Uterus (tissue), 2 donors: ENCODE data around the gene ZNF362.
"Not testable (repeated sequence)": the region's sequence is repeated elsewhere in the genome, so short reads cannot be mapped to it uniquely, and the experiment has no call there.

Experiments used
- POLR2A ChIP-seq, 2 donors: fragments of 450-650 bp; IDR thresholded peaks; one replicate each; pipeline ENCODE4 v1.6.1; 2016; ENCODE audit warnings: antibody characterized with exemption in 2 of 2, mild to moderate bottlenecking in 1 of 2, moderate library complexity in 1 of 2
- TF ChIP-seq, protein P1 (sequence below), 4 experiments: fragments of 200-600 bp in 2 of 4; fragments of 450-650 bp in 2 of 4; sonication (generic) in 2 of 4; IDR thresholded peaks; one replicate each; pipeline ENCODE4 v1.5.1; 2016 to 2019; ENCODE audit warnings: antibody characterized with exemption in 4 of 4, mild to moderate bottlenecking in 2 of 4, moderate library complexity in 1 of 4

DNA sequence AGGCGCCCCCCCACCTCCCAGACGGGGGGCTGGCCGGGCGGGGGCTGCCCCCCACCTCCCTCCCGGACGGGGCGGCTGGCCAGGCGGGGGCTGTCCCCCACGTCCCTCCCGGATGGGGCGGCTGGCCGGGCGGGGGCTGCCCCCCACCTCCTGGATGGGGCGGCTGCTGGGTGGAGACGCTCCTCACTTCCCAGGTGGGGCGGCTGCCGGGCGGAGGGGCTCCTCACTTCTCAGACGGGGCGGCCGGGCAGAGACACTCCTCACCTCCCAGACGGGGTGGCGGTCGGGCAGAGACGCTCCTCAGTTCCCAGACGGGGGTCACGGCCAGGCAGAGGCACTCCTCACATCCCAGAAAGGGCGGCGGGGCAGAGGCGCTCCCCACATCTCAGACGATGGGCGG is 53.1 kb downstream of the ZNF362 start:
- TF ChIP-seq, protein P1, sequence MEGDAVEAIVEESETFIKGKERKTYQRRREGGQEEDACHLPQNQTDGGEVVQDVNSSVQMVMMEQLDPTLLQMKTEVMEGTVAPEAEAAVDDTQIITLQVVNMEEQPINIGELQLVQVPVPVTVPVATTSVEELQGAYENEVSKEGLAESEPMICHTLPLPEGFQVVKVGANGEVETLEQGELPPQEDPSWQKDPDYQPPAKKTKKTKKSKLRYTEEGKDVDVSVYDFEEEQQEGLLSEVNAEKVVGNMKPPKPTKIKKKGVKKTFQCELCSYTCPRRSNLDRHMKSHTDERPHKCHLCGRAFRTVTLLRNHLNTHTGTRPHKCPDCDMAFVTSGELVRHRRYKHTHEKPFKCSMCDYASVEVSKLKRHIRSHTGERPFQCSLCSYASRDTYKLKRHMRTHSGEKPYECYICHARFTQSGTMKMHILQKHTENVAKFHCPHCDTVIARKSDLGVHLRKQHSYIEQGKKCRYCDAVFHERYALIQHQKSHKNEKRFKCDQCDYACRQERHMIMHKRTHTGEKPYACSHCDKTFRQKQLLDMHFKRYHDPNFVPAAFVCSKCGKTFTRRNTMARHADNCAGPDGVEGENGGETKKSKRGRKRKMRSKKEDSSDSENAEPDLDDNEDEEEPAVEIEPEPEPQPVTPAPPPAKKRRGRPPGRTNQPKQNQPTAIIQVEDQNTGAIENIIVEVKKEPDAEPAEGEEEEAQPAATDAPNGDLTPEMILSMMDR (IDR thresholded peaks at IDR 0.05): not testable (repeated sequence)
- not testable (repeated sequence) for TF ChIP-seq POLR2A (IDR thresholded peaks at IDR 0.05)
